HUES48 (cell line): ENCODE data around the gene KLHL42.

Experiments used
- H3K27ac ChIP-seq: one replicate; pipeline ENCODE4 v1.7.0; 2013; ENCODE audit warnings: low read depth, low read length, inconsistent platforms
- H3K27me3 ChIP-seq: 2 replicates; pipeline ENCODE4 v1.6.1; 2013; ENCODE audit warnings: mild to moderate bottlenecking, low read length; ENCODE audit not compliant: control insufficient read depth, insufficient read depth
- H3K36me3 ChIP-seq: 2 replicates; pipeline ENCODE4 v1.6.1; 2013; ENCODE audit warnings: low read length; ENCODE audit not compliant: control insufficient read depth, insufficient read depth
- H3K4me1 ChIP-seq: 2 replicates; pipeline ENCODE4 v1.6.1; 2013; ENCODE audit warnings: mild to moderate bottlenecking, low read length; ENCODE audit not compliant: control insufficient read depth, insufficient read depth
- H3K4me3 ChIP-seq: 2 replicates; pipeline ENCODE4 v1.5.1; 2013; ENCODE audit warnings: mild to moderate bottlenecking, low read depth, low read length
- H3K9ac ChIP-seq: 2 replicates; pipeline ENCODE4 v1.6.1; 2013; ENCODE audit warnings: mild to moderate bottlenecking, low read depth, low read length, moderate library complexity
- H3K9me3 ChIP-seq: 2 replicates; pipeline ENCODE4 v1.6.1; 2013; ENCODE audit warnings: low read length; ENCODE audit not compliant: control insufficient read depth, insufficient read depth

The KLHL42 gene

GRCh38 chr12:27802936-27803335 is 22.9 kb downstream of the KLHL42 start:
- Histone ChIP-seq H3K36me3 (peaks cover 21% of the 10 kb centered on the region), H3K4me3 (no peak overlapping the region), H3K9ac (no peak overlapping the region), H3K4me1 (0 out of 2 replicates have a peak, but pooled peaks cover 4% of the 10 kb centered on the region), H3K9me3 (no peaks in the 10 kb centered on the region), H3K27me3 (no peaks in the 10 kb centered on the region), H3K27ac (no peak overlapping the region)

GRCh38 chr12:27805238-27805637 is 25.2 kb downstream of the KLHL42 start:
- H3K27ac ChIP-seq = no peak overlapping the region
- 0 out of 2 replicates have a peak, but pooled peaks cover 4% of the 10 kb centered on the region for H3K4me1 ChIP-seq
- H3K27me3 ChIP-seq = no peaks in the 10 kb centered on the region
- H3K9me3 ChIP-seq = no peaks in the 10 kb centered on the region
- no peak overlapping the region for H3K4me3 ChIP-seq
- H3K36me3 ChIP-seq = no peaks in the 10 kb centered on the region
- H3K9ac ChIP-seq = no peak overlapping the region

GRCh38 chr12:27806259-27806658 is 26.2 kb downstream of the KLHL42 start:
- no peaks in the 10 kb centered on the region for H3K36me3 ChIP-seq
- no peaks in the 10 kb centered on the region for H3K27me3 ChIP-seq
- 0 out of 2 replicates have a peak, but pooled peaks cover 4% of the 10 kb centered on the region for H3K4me1 ChIP-seq
- no peak overlapping the region for H3K4me3 ChIP-seq
- no peak overlapping the region for H3K27ac ChIP-seq
- no peak overlapping the region for H3K9ac ChIP-seq
- no peaks in the 10 kb centered on the region for H3K9me3 ChIP-seq

- H3K36me3 ChIP-seq = no peaks in the 10 kb centered on the region
- H3K9ac ChIP-seq = no peak overlapping the region
- no peaks in the 10 kb centered on the region for H3K27me3 ChIP-seq
- H3K27ac ChIP-seq = no peak overlapping the region
- H3K9me3 ChIP-seq = no peaks in the 10 kb centered on the region
- no peak overlapping the region for H3K4me3 ChIP-seq
- 0 out of 2 replicates have a peak, but pooled peaks cover 4% of the 10 kb centered on the region for H3K4me1 ChIP-seq
Measured at GRCh38 chr12:27807063-27807703, 27.1 kb downstream of the KLHL42 start.

- Histone ChIP-seq H3K9me3 (no peaks in the 10 kb centered on the region), H3K9ac (no peak overlapping the region), H3K27ac (no peak overlapping the region), H3K4me3 (no peak overlapping the region), H3K27me3 (no peaks in the 10 kb centered on the region), H3K36me3 (no peaks in the 10 kb centered on the region), H3K4me1 (0 out of 2 replicates have a peak, but pooled peaks cover 4% of the 10 kb centered on the region)
Measured at GRCh38 chr12:27808841-27809240, 28.8 kb downstream of the KLHL42 start.

GRCh38 chr12:27810756-27811155 is 30.7 kb downstream of the KLHL42 start:
- Histone ChIP-seq H3K9me3 (no peaks in the 10 kb centered on the region), H3K4me1 (0 out of 2 replicates have a peak, but pooled peaks cover 4% of the 10 kb centered on the region), H3K9ac (no peak overlapping the region), H3K36me3 (no peaks in the 10 kb centered on the region), H3K27ac (no peak overlapping the region), H3K4me3 (no peak overlapping the region), H3K27me3 (no peaks in the 10 kb centered on the region)

- no peak overlapping the region for H3K27ac ChIP-seq
- H3K9ac ChIP-seq = no peak overlapping the region
- no peaks in the 10 kb centered on the region for H3K9me3 ChIP-seq
- no peak overlapping the region for H3K4me3 ChIP-seq
- H3K4me1 ChIP-seq = 0 out of 2 replicates have a peak, but pooled peaks cover 2% of the 10 kb centered on the region
- no peaks in the 10 kb centered on the region for H3K36me3 ChIP-seq
- no peaks in the 10 kb centered on the region for H3K27me3 ChIP-seq
Measured at GRCh38 chr12:27812502-27812901, 32.5 kb downstream of the KLHL42 start.

GRCh38 chr12:27814411-27814810 is 34.4 kb downstream of the KLHL42 start:
- Histone ChIP-seq H3K9me3 (peaks cover 5% of the 10 kb centered on the region; the same call in 1 of the 2 replicates), H3K27ac (no peak overlapping the region), H3K4me3 (no peak overlapping the region), H3K36me3 (no peaks in the 10 kb centered on the region), H3K9ac (no peak overlapping the region), H3K4me1 (no peaks in the 10 kb centered on the region), H3K27me3 (no peaks in the 10 kb centered on the region)

GRCh38 chr12:27814851-27815591 is 35.0 kb downstream of the KLHL42 start:
- peaks cover 5% of the 10 kb centered on the region; the same call in 1 of the 2 replicates for H3K9me3 ChIP-seq
- no peak overlapping the region for H3K27ac ChIP-seq
- no peaks in the 10 kb centered on the region for H3K27me3 ChIP-seq
- H3K4me3 ChIP-seq = no peak overlapping the region
- H3K36me3 ChIP-seq = no peaks in the 10 kb centered on the region
- no peak overlapping the region for H3K9ac ChIP-seq
- no peaks in the 10 kb centered on the region for H3K4me1 ChIP-seq

GRCh38 chr12:27817766-27818165 is 37.7 kb downstream of the KLHL42 start:
- Histone ChIP-seq H3K4me3 (no peak overlapping the region), H3K4me1 (no peaks in the 10 kb centered on the region), H3K27me3 (no peaks in the 10 kb centered on the region), H3K36me3 (no peaks in the 10 kb centered on the region), H3K9ac (no peak overlapping the region), H3K9me3 (peaks cover 5% of the 10 kb centered on the region; the same call in 1 of the 2 replicates), H3K27ac (no peak overlapping the region)

- Histone ChIP-seq H3K9me3 (peaks cover 5% of the 10 kb centered on the region; the same call in 1 of the 2 replicates), H3K4me1 (no peaks in the 10 kb centered on the region), H3K9ac (no peak overlapping the region), H3K27me3 (no peaks in the 10 kb centered on the region), H3K4me3 (no peak overlapping the region), H3K27ac (no peak overlapping the region), H3K36me3 (no peaks in the 10 kb centered on the region)
Measured at GRCh38 chr12:27818401-27818918, 38.4 kb downstream of the KLHL42 start.
